ENCODE data around the gene CDK2AP2. TPM values are rescaled to one million over a fixed set of nuclear protein-coding genes. Genes with fewer than 3 reads are reported as not detected.

CDK2AP2 gene
- total RNA-seq, 1 donor from 2014 or later, result 17.6 TPM

DNA sequence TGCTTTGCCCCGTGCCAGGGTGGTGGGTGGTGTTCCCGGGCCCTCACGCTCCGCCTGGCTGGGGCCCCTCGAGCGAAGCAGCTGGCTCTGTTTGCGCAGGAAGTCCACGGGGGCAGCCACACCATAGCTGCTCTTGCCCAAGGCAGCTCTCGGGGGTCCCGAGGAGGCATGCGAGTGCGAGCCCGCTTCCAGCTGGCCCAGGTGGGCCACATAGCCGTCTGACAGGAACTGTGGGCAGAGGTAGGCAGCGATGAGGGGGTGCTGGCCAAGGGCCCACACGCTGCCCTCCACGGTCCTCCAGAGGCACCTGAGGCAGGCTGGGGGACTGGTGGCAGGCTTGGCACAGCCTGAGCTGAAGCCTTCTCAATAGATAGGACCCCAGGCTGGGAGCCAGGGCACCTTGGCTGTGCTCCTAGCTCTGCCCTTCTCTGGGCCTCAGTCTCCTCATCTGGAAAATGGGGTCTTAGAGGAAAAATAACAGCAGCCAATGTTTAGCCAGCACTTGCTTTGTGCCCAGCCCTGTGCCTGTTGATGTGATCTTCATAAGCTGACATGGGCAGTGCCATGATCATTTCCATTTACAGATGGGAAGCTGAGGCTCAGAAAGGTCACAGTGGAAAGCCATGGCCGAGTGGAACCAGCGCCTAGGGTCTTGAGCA is 15.8 kb downstream of the CDK2AP2 start:
- H3K27ac Mint-ChIP-seq, result no peak overlapping the region
- H3K27me3 Mint-ChIP-seq (ENCODE audit: low read depth), result no peaks in the 10 kb centered on the region
- no peaks in the 10 kb centered on the region for H3K9me3 Mint-ChIP-seq
- no peaks in the 10 kb centered on the region for H3K4me1 Mint-ChIP-seq
- H3K36me3 Mint-ChIP-seq, result peaks cover 15% of the 10 kb centered on the region
- DNase-seq (ENCODE audit: low spot score in 2 of 2, unreplicated experiment in 2 of 2), result no peak
- no peak overlapping the region for H3K4me3 Mint-ChIP-seq
- TF ChIP-seq CTCF (IDR thresholded peaks at IDR 0.05; ENCODE audit: unreplicated experiment), result no peak

GRCh38 chr11:67491276-67492068 is 16.5 kb downstream of the CDK2AP2 start:
- H3K27ac Mint-ChIP-seq, result no peak overlapping the region
- H3K27me3 Mint-ChIP-seq (ENCODE audit: low read depth), result no peaks in the 10 kb centered on the region
- no peaks in the 10 kb centered on the region for H3K9me3 Mint-ChIP-seq
- DNase-seq (ENCODE audit: low spot score in 2 of 2, unreplicated experiment in 2 of 2), result no peak
- peaks cover 15% of the 10 kb centered on the region for H3K36me3 Mint-ChIP-seq
- no peak for TF ChIP-seq CTCF (IDR thresholded peaks at IDR 0.05; ENCODE audit: unreplicated experiment)
- H3K4me1 Mint-ChIP-seq, result no peaks in the 10 kb centered on the region
- no peak overlapping the region for H3K4me3 Mint-ChIP-seq

- H3K9me3 Mint-ChIP-seq, result no peaks in the 10 kb centered on the region
- no peak overlapping the region for H3K27ac Mint-ChIP-seq
- no peak for TF ChIP-seq CTCF (IDR thresholded peaks at IDR 0.05; ENCODE audit: unreplicated experiment)
- no peak for DNase-seq (ENCODE audit: low spot score in 2 of 2, unreplicated experiment in 2 of 2)
- H3K36me3 Mint-ChIP-seq, result peaks cover 15% of the 10 kb centered on the region
- H3K4me3 Mint-ChIP-seq, result no peak overlapping the region
- H3K27me3 Mint-ChIP-seq (ENCODE audit: low read depth), result no peaks in the 10 kb centered on the region
- H3K4me1 Mint-ChIP-seq, result peaks cover 2% of the 10 kb centered on the region
These were observed 17.3 kb downstream of the CDK2AP2 start for GRCh38 chr11:67490727-67491065.

DNA sequence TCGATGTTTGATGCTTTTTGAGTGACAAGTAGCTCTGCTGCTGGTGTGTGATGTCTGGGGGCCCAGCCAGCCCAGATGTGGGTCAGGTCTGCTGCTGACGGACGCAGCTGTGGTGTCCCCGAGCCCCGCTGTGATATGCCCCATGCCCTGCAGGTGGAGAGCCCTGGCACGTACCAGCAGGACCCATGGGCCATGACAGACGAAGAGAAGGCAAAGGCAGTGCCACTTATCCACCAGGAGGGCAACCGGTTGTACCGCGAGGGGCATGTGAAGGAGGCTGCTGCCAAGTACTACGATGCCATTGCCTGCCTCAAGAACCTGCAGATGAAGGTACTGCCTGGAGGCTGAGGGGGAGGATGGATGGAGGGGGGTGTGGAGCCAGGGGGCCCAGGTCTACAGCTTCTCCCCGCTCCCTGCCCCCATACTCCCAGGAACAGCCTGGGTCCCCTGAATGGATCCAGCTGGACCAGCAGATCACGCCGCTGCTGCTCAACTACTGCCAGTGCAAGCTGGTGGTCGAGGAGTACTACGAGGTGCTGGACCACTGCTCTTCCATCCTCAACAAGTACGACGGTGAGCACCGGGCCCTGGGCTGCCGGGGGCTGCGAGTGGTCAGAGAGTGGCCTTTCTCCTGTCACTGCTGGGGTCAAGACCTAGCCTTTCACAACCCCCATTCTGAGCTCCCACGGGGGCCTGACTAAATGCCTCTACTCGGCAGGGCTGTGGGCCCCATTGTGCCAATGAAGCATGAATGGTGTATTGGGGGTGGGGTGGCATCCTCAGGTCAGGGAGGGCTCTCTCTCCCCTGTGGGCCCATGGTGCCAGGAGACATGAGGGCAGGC is 17.9 kb downstream of the CDK2AP2 start:
- no peaks in the 10 kb centered on the region for H3K27me3 Mint-ChIP-seq (ENCODE audit: low read depth)
- H3K4me1 Mint-ChIP-seq, result peaks cover 4% of the 10 kb centered on the region
- no peak overlapping the region for H3K4me3 Mint-ChIP-seq
- H3K36me3 Mint-ChIP-seq, result peaks cover 15% of the 10 kb centered on the region
- no peak for DNase-seq (ENCODE audit: low spot score in 2 of 2, unreplicated experiment in 2 of 2)
- no peak overlapping the region for H3K27ac Mint-ChIP-seq
- no peak for TF ChIP-seq CTCF (IDR thresholded peaks at IDR 0.05; ENCODE audit: unreplicated experiment)
- H3K9me3 Mint-ChIP-seq, result no peaks in the 10 kb centered on the region

- no peaks in the 10 kb centered on the region for H3K9me3 Mint-ChIP-seq
- H3K36me3 Mint-ChIP-seq, result peaks cover 19% of the 10 kb centered on the region
- H3K4me1 Mint-ChIP-seq, result peaks cover 11% of the 10 kb centered on the region
- no peak for TF ChIP-seq CTCF (IDR thresholded peaks at IDR 0.05; ENCODE audit: unreplicated experiment)
- no peak overlapping the region for H3K4me3 Mint-ChIP-seq
- H3K27ac Mint-ChIP-seq, result no peak overlapping the region
- no peaks in the 10 kb centered on the region for H3K27me3 Mint-ChIP-seq (ENCODE audit: low read depth)
- no peak for DNase-seq (ENCODE audit: low spot score in 2 of 2, unreplicated experiment in 2 of 2)
These were observed 18.6 kb downstream of the CDK2AP2 start for GRCh38 chr11:67489203-67489884.
